ENCODE measurements around the gene RASGRF2. TPM values are rescaled to one million over a fixed set of nuclear protein-coding genes. Genes with fewer than 3 reads are reported as not detected.

RASGRF2 gene
- total and polyA plus RNA-seq, 9 of the 15 experiments (the other 6 are each of a cell fraction or from before 2014, with no cell fraction given), result 0.01 to 0.22 (median 0.08) TPM; not detected in 2

- TF ChIP-seq MEIS2 (IDR thresholded peaks at IDR 0.05; ENCODE audit: partially characterized antibody), result no peak
- TF ChIP-seq ZNF740 (CRISPR knock-in tag; IDR thresholded peaks at IDR 0.05), result no peak
- TF ChIP-seq ZNF740 (tag; IDR thresholded peaks at IDR 0.05), result no peak
Observed at GRCh38 chr5:81014348-81014747, 54.2 kb downstream of the RASGRF2 start (continued).

GRCh38 chr5:81016116-81016515 is 56.0 kb downstream of the RASGRF2 start:
- Histone ChIP-seq H3K4me3 (no peak overlapping the region), H3K27ac (ENCODE audit: extremely low read depth, low read depth, low read length) (no peak overlapping the region), H3K9me3 (replicated peaks; ENCODE audit: control insufficient read depth, insufficient read depth, low read depth, low read length) (no peaks in the 10 kb centered on the region), H3K9ac (ENCODE audit: insufficient read depth in 1 of 2, low read depth in 2 of 2, low read length in 2 of 2) (no peak overlapping the region), H3K27me3 (ENCODE audit: control insufficient read depth in 2 of 2, insufficient read depth in 2 of 2, low read length in 2 of 2) (peaks cover 15 to 25% of the 10 kb centered on the region in 2 experiments), H3K9me1 (ENCODE audit: control insufficient read depth, insufficient read depth, low read length) (no peaks in the 10 kb centered on the region), H3K4me1 (replicated peaks in 1 of 2; ENCODE audit: control insufficient read depth in 2 of 2, insufficient read depth in 2 of 2, low read length in 2 of 2) (no peaks in the 10 kb centered on the region), H2AFZ (ENCODE audit: low read depth, low read length) (no peak overlapping the region), H3K79me2 (ENCODE audit: control insufficient read depth, insufficient read depth, low read length) (no peaks in the 10 kb centered on the region), H4K20me1 (replicated peaks; ENCODE audit: control insufficient read depth, insufficient read depth, low read length) (no peaks in the 10 kb centered on the region), H3K4me2 (ENCODE audit: insufficient read depth, low read length) (no peak overlapping the region), H3K36me3 (ENCODE audit: control insufficient read depth, insufficient read depth, low read length) (no peaks in the 10 kb centered on the region)
- no peak for DNase-seq (ENCODE audit: extremely low read depth in 1 of 4, low spot score in 3 of 4)
- intact Hi-C loops (cut with micrococcal nuclease) (no loop called here), in situ Hi-C loops (cut with MboI) (no loop called here)
- ChIA-PET CTCF (ENCODE audit: low intra/inter-chr PET ratio) (no interaction called here), POLR2A (no interaction called here)
- FAIRE-seq, result no peak
- TF ChIP-seq HOXB6 (CRISPR knock-in tag; IDR thresholded peaks at IDR 0.05; ENCODE audit: borderline replicate concordance), result no peak
- no peak for TF ChIP-seq ZNF584 (CRISPR knock-in tag; IDR thresholded peaks at IDR 0.05; ENCODE audit: low read depth)
- TF ChIP-seq ZNF668 (CRISPR knock-in tag; IDR thresholded peaks at IDR 0.05), result no peak
- no peak for TF ChIP-seq KDM5B (IDR thresholded peaks at IDR 0.05; ENCODE audit: insufficient replicate concordance, low read depth, low read length)
- TF ChIP-seq SETDB1 (IDR thresholded peaks at IDR 0.05; ENCODE audit: low read length), result no peak
- no peak for TF ChIP-seq ZNF175 (CRISPR knock-in tag; IDR thresholded peaks at IDR 0.05; ENCODE audit: low read depth)
- no peak for TF ChIP-seq NELFE (IDR thresholded peaks at IDR 0.05; ENCODE audit: insufficient read depth, insufficient read length)
- no peak for ATAC-seq
- no TSS peak for BruUV-seq (replicated peaks)
- WGBS (ENCODE audit: insufficient coverage, low coverage, missing lambda C conversion rate), result 5% methylated on average over 1 of the region's 1 CpG

All from K562 (cell line).